Gastrocnemius medialis (tissue), 4 donors: ENCODE results near the gene PADI4.

ENCODE experiments used
- POLR2A ChIP-seq, 2 donors: fragments of 450-650 bp; IDR thresholded peaks; one replicate each; pipeline ENCODE4 v1.6.1; 2017; ENCODE audit warnings: antibody characterized with exemption in 2 of 2, mild to moderate bottlenecking in 2 of 2, moderate library complexity in 2 of 2
- TF ChIP-seq, protein P1 (sequence below), 5 experiments: fragments of 450-650 bp in 3 of 5; fragments of 200-600 bp in 2 of 5; sonication (generic) in 2 of 5; IDR thresholded peaks in 4 of 5; conservative IDR thresholded peaks in 1 of 5; 1 replicate in 4 of 5; 2 replicates in 1 of 5; pipeline ENCODE4 v1.5.1; 2016 to 2019; ENCODE audit warnings: antibody characterized with exemption in 5 of 5, mild to moderate bottlenecking in 3 of 5, moderate library complexity in 3 of 5

DNA sequence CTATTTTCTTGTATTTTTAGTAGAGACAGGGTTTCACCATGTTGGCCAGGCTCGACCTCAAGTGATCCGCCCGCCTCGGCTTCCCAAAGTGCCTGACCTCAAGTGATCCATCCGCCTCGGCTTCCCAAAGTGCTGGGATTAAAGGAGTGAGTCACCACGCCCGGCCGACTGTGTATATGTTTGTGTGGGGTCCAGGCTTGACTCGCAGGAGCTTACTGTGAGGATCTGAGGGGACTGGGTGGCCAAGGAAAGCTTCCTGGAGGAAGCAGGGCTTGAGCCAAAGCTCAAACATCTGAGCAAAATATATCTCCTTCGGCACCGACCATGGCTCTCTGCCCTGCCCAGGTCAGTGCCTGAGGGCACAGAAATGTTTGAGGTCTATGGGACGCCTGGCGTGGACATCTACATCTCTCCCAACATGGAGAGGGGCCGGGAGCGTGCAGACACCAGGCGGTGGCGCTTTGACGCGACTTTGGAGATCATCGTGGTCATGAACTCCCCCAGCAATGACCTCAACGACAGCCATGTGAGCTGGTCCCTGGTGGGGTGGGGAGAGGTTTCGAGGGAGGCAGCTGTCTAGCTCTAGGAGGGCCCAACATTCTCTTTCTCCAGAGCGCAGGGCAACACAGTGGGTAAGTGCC lies 48.6 kb upstream of the PADI4 start:
- TF ChIP-seq, protein P1, sequence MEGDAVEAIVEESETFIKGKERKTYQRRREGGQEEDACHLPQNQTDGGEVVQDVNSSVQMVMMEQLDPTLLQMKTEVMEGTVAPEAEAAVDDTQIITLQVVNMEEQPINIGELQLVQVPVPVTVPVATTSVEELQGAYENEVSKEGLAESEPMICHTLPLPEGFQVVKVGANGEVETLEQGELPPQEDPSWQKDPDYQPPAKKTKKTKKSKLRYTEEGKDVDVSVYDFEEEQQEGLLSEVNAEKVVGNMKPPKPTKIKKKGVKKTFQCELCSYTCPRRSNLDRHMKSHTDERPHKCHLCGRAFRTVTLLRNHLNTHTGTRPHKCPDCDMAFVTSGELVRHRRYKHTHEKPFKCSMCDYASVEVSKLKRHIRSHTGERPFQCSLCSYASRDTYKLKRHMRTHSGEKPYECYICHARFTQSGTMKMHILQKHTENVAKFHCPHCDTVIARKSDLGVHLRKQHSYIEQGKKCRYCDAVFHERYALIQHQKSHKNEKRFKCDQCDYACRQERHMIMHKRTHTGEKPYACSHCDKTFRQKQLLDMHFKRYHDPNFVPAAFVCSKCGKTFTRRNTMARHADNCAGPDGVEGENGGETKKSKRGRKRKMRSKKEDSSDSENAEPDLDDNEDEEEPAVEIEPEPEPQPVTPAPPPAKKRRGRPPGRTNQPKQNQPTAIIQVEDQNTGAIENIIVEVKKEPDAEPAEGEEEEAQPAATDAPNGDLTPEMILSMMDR (IDR thresholded peaks at IDR 0.05 in 4 of 5, conservative IDR thresholded peaks at IDR 0.05 in 1 of 5) = no peak
- no peak for TF ChIP-seq POLR2A (IDR thresholded peaks at IDR 0.05)
